Mesenteric fat pad (tissue), 1 donor: Measurements from ENCODE around the gene SRC. TPM values are rescaled to one million over a fixed set of nuclear protein-coding genes. Genes with fewer than 3 reads are reported as not detected.

ENCODE experiments used
- DNase-seq: peaks from one replicate; pipeline ENCODE4 v3.0.0-alpha.2; 2020; ENCODE audit warnings: low spot score
- total RNA-seq: library from RNA; stranded (reverse); fragmentation: NEBNext Ultra II Directional; extraction: Animal tissue kit (Norgen Biotek cat#: 25700); gene quantifications from one replicate; pipeline ENCODE4 v1.2.1, GENCODE V29; 2021
- donor health status: DM: yes; HTN: yes; CAD: no.

The SRC gene
- total RNA-seq, 1 donor from 2014 or later, result 23.9 TPM

- DNase-seq, result no peak
Observed at GRCh38 chr20:37349517-37350491, 3.9 kb downstream of the SRC start.

- no peak for DNase-seq
Observed at GRCh38 chr20:37350649-37351574, 5.0 kb downstream of the SRC start.

DNA sequence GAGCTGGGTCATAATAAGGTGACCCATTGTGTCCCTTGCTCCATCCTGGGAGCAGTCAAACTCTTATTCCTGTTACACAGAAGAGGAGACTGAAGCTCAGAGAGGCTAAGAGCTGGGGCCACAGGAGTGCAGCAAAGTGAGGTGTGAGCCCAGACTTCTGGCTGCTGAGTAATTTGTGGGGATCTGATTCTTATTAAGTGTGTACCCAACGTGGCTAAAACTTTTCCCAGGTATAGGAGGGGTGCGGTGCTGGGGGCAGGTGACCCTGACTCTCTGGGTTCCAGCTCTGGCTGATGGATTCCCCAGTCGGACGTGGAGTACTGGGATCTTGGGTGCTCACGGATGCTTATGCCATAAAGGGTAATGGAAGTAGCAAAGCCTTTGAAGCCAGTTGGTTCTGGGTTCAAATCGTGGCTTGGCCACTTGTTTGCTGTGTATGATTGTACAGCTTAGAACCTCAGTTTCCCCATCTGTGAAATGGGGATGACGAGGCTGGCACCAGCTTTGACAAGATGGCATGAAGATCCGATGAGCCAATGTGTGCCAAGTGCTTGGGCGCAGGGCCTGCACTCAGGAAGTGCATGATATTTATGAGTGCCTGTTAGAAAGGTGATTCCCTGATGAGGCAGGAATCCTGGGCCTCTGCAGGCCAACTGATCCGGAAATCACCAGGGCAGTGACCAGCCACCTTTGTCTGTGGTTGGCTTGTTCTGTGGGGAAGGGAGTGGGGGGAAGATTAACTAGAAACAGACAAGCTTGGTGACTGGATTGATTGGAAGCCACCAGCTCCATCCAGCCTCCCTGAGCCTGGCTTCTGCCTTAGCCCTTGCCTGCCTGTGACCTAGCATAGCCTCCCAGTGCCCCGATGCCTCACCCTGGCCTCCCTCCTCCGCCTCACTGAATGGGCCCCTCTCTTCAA, 6.0 kb downstream of the SRC start:
- DNase-seq, result no peak

DNA sequence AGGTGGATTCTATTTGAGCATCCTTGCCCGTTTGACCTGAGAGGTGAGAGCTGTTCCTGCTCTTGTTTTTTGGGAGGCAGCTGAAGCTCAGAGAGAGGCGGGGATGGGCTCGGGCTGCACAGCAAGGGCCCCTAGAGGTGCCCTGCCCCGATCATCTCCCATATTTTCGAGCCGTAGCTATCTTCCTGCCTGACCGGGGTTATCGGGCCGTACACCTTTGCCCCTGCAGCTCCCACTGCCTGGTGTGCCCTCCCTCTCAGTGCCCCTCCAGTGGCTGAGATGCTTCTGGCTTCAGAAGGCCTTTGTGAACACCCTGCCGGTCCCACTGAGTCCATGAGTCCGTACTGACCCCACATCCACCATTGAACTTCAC, 6.7 kb downstream of the SRC start:
- no peak for DNase-seq

DNA sequence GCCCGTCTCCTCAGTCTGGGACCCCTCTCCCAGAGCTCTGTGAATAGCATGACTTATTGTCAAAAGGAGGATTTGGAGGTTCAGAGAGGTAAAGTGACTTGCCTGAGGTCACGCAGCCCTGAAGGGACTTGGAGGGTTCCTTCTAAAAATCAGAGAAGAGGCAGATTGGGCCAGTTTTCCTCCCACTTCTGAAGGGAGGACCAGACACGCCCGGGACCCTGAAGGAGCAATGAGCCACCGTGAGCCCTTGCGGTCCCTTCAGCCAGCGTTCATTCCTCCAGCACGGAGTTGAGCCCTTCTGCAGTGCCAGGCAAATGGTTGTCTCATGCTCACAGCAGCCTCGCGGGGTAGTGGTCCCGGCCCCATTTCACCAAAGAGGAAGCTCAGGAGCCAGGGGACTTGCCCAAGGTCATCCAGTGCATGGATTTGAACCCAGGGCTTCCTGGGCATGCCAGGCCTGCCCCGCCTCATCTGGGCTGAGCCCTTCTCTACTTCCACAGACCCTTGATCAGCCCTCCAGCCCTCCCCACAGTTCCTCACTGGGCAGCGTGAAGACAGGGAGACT, 7.4 kb downstream of the SRC start:
- no peak for DNase-seq

- DNase-seq, result no peak
Observed at GRCh38 chr20:37354210-37355195, 8.6 kb downstream of the SRC start.

- no peak for DNase-seq
Observed at GRCh38 chr20:37355252-37356180, 9.6 kb downstream of the SRC start.

GRCh38 chr20:37356387-37356786, 10.4 kb downstream of the SRC start:
- no peak for DNase-seq

DNA sequence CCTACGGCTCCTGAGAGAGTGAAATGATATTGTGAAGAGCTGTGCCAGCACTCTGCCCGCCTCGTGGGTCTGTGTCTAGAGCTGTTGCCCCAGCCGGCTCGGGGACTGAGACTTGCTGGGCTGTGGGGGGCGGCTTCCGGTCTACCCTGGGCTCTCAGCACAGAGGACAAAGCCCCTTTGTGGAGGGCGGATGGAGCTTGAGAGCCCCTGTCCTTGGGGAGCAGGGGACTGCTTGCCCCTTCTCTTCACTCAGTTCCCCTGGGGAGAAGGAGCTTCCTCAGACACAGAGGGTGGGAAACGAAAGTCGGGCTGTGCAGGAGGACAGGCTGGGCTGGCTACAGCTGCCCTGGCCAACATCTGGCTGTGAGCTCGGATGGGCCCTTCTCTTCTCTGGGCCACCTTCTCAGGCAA, 11.0 kb downstream of the SRC start:
- no peak for DNase-seq

- no peak for DNase-seq
Observed at GRCh38 chr20:37357481-37358365, 11.8 kb downstream of the SRC start.

DNA sequence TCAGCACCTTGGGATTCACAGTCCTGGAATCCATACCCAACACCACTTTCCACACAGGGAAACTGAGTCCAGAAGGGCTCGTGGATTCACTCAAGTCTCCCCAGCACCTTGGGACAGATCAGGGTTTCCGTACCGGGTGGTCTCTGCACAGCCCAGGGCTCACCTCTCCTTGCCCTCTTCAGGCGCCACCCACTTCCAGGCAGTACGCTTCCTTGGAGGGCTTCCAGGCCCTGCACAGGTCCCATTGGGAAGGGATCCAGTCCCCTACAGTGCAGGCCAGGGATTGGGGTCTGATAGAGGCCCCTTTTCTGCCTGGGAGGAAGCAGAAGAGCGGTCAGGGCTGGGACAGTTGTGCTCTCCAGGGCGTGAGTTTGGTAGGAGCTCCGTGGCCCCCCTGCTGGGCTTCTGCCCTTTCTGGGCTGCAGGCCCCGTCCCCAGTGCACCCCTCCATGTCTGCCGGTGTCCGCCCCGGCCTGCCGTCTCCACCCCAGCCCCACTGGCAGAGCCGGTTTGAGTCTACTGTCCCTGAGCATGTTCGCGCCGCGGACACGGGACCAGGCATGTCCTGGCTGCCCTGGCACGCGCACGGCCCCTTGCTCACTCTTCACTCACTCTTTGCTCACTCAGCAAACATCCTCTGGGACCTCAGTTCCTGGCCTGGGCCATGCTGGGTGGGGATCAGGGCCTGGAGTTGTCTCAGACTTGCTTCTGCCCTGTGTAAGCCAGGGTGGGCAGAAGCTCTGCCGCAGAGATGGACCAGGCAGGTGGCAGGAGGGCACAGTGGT, 12.6 kb downstream of the SRC start:
- no peak for DNase-seq

GRCh38 chr20:37359331-37359730, 13.4 kb downstream of the SRC start:
- DNase-seq, result no peak

GRCh38 chr20:37359836-37360235, 13.9 kb downstream of the SRC start:
- no peak for DNase-seq

DNA sequence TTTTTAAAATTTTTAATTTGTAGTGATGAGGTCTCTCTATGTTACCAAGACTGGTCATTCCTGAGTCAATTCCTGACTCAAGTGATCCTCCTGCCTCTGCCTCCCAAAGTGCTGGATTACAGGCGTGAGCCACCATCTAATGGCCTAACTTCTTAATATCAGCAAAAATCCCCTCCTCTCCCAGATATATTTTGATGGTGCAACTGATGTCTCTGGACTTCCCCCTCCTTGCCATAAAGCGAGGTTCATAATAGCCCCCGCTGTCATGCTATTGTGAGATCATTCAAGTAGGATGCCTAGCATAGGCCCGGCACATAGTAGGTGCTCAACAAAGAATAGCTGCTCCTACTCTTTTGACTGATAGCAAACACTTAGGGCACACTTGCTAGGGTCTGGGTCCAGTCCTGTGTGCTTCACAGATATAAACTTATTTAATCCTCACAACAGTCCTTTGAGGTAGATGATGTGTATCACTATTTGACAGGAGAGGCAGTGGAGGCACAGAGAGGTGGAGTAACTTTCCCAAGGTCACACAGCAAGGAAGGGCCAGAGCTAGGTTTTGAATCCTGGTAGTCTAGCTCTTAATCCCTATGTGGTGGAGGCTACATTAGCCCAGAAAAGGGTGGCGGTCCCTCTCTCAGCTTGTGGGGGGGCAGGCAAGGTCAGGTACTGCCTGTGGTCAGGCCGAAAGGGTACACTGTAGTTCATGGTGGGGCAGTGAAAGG, 14.6 kb downstream of the SRC start:
- DNase-seq, result no peak

- DNase-seq, result no peak
Observed at GRCh38 chr20:37361336-37361735, 15.4 kb downstream of the SRC start.
